PC-9 (cell line): ENCODE data around the gene SMAD5.

Experiments
- EZH2 ChIP-seq: fragments of 200-600 bp; sonication (generic); IDR thresholded peaks from 2 replicates; pipeline ENCODE4 v1.8.0; 2017; ENCODE audit warnings: antibody characterized with exemption, low read depth
- TF ChIP-seq, protein P1 (sequence below): fragments of 200-600 bp; sonication (generic); conservative IDR thresholded peaks from 2 replicates; pipeline ENCODE4 v1.6.1; 2017; ENCODE audit warnings: mixed run types, antibody characterized with exemption, mild to moderate bottlenecking, moderate library complexity

GRCh38 chr5:136200130-136200529 is 67.5 kb downstream of the SMAD5 start:
- TF ChIP-seq, protein P1, sequence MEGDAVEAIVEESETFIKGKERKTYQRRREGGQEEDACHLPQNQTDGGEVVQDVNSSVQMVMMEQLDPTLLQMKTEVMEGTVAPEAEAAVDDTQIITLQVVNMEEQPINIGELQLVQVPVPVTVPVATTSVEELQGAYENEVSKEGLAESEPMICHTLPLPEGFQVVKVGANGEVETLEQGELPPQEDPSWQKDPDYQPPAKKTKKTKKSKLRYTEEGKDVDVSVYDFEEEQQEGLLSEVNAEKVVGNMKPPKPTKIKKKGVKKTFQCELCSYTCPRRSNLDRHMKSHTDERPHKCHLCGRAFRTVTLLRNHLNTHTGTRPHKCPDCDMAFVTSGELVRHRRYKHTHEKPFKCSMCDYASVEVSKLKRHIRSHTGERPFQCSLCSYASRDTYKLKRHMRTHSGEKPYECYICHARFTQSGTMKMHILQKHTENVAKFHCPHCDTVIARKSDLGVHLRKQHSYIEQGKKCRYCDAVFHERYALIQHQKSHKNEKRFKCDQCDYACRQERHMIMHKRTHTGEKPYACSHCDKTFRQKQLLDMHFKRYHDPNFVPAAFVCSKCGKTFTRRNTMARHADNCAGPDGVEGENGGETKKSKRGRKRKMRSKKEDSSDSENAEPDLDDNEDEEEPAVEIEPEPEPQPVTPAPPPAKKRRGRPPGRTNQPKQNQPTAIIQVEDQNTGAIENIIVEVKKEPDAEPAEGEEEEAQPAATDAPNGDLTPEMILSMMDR, result no peak
- no peak for TF ChIP-seq EZH2
